GM12873 (cell line): Measurements from ENCODE around the gene CHN1.

Experiments used
- CTCF ChIP-seq: IDR thresholded peaks from 2 replicates; pipeline ENCODE4 v1.5.1; 2012; ENCODE audit warnings: low read depth, mild to moderate bottlenecking, moderate library complexity, low read length, control low read depth; ENCODE audit not compliant: insufficient read depth; ENCODE audit errors: missing control alignments

The CHN1 gene

GRCh38 chr2:175004980-175005732 lies at the start of gene CHN1:
TSS of gene CHN1 (minus strand) at chr2:175005381. CDS start at chr2:175004912, 469 bp downstream.
- TF ChIP-seq CTCF: peak; percentile 8

GRCh38 chr2:175054340-175054739 lies 49.2 kb upstream of the CHN1 start:
- TF ChIP-seq CTCF: no peak

- TF ChIP-seq CTCF: no peak
Observed at GRCh38 chr2:175049661-175050060, 44.5 kb upstream of the CHN1 start.

- TF ChIP-seq CTCF: no peak
Observed at GRCh38 chr2:175048275-175048674, 43.1 kb upstream of the CHN1 start.

- TF ChIP-seq CTCF: no peak
Observed at GRCh38 chr2:175039490-175039889, 34.3 kb upstream of the CHN1 start.

GRCh38 chr2:175039031-175039430 lies 33.9 kb upstream of the CHN1 start:
- no peak for TF ChIP-seq CTCF

- no peak for TF ChIP-seq CTCF
Observed at GRCh38 chr2:175037941-175038340, 32.8 kb upstream of the CHN1 start.

GRCh38 chr2:175036582-175037018 lies 31.4 kb upstream of the CHN1 start:
- TF ChIP-seq CTCF: peak; percentile 47
